Astrocyte (in vitro differentiated cells and primary cell): Measurements from ENCODE around the gene LRRC7.

Experiments used
- EZH2 ChIP-seq: IDR thresholded peaks from 2 replicates; pipeline ENCODE4 v1.6.1; 2012; ENCODE audit warnings: mild to moderate bottlenecking, low read length, inconsistent platforms; ENCODE audit not compliant: insufficient read depth
- TF ChIP-seq, protein P1 (sequence below): IDR thresholded peaks from 2 replicates; pipeline ENCODE4 v1.5.1; 2011; ENCODE audit warnings: low read depth, mild to moderate bottlenecking, inconsistent platforms, low read length, moderate library complexity; ENCODE audit not compliant: insufficient read depth

GRCh38 chr1:69752831-69753230 is 185.1 kb downstream of the LRRC7 start:
- TF ChIP-seq, protein P1, sequence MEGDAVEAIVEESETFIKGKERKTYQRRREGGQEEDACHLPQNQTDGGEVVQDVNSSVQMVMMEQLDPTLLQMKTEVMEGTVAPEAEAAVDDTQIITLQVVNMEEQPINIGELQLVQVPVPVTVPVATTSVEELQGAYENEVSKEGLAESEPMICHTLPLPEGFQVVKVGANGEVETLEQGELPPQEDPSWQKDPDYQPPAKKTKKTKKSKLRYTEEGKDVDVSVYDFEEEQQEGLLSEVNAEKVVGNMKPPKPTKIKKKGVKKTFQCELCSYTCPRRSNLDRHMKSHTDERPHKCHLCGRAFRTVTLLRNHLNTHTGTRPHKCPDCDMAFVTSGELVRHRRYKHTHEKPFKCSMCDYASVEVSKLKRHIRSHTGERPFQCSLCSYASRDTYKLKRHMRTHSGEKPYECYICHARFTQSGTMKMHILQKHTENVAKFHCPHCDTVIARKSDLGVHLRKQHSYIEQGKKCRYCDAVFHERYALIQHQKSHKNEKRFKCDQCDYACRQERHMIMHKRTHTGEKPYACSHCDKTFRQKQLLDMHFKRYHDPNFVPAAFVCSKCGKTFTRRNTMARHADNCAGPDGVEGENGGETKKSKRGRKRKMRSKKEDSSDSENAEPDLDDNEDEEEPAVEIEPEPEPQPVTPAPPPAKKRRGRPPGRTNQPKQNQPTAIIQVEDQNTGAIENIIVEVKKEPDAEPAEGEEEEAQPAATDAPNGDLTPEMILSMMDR, result no peak
- no peak for TF ChIP-seq EZH2
